Measurements from ENCODE around the gene RNF187.

RNF187 gene

GRCh38 chr1:228452194-228453021, 34.8 kb upstream of the RNF187 start:
- peaks cover 5% of the 10 kb centered on the region for H3K4me1 ChIP-seq (ENCODE audit: control insufficient read depth, insufficient read depth, low read length)
- no peak overlapping the region for H3K9ac ChIP-seq (ENCODE audit: low read length in 2 of 2)

GRCh38 chr1:228453022-228453560, 34.1 kb upstream of the RNF187 start:
- Histone ChIP-seq H3K27me3 (ENCODE audit: control insufficient read depth in 1 of 2, insufficient read depth in 2 of 2, low read length in 2 of 2) (peaks cover 2 to 12% of the 10 kb centered on the region in 2 donors), H3K9me3 (ENCODE audit: control insufficient read depth in 2 of 2, low read length in 2 of 2) (no peaks in the 10 kb centered on the region), H3K4me1 (ENCODE audit: control insufficient read depth, insufficient read depth, low read length) (peaks cover 7% of the 10 kb centered on the region), H3K27ac (ENCODE audit: low read length) (no peak overlapping the region), H3K36me3 (ENCODE audit: control insufficient read depth in 2 of 2, insufficient read depth in 2 of 2, low read length in 2 of 2) (no peaks in the 10 kb centered on the region), H3K4me3 (ENCODE audit: low read length in 2 of 2) (no peak overlapping the region), H3K9ac (ENCODE audit: low read length in 2 of 2) (no peak overlapping the region)

More at GRCh38 chr1:228452194-228453021, 34.8 kb upstream of the RNF187 start:
- H3K4me3 ChIP-seq (ENCODE audit: low read length in 2 of 2), result no peak overlapping the region
- H3K27ac ChIP-seq (ENCODE audit: low read length), result no peak overlapping the region
- H3K36me3 ChIP-seq (ENCODE audit: control insufficient read depth in 2 of 2, insufficient read depth in 2 of 2, low read length in 2 of 2), result no peaks in the 10 kb centered on the region
- no peaks in the 10 kb centered on the region for H3K9me3 ChIP-seq (ENCODE audit: control insufficient read depth in 2 of 2, low read length in 2 of 2)
- H3K27me3 ChIP-seq (ENCODE audit: control insufficient read depth in 1 of 2, insufficient read depth in 2 of 2, low read length in 2 of 2), result peaks cover 2 to 5% of the 10 kb centered on the region in 2 donors

- H3K27ac ChIP-seq (ENCODE audit: low read length), result no peak overlapping the region
- H3K9me3 ChIP-seq (ENCODE audit: control insufficient read depth in 2 of 2, low read length in 2 of 2), result no peaks in the 10 kb centered on the region
- no peak overlapping the region for H3K4me3 ChIP-seq (ENCODE audit: low read length in 2 of 2)
- peaks cover 4 to 17% of the 10 kb centered on the region in 2 donors for H3K27me3 ChIP-seq (ENCODE audit: control insufficient read depth in 1 of 2, insufficient read depth in 2 of 2, low read length in 2 of 2)
- no peaks in the 10 kb centered on the region for H3K36me3 ChIP-seq (ENCODE audit: control insufficient read depth in 2 of 2, insufficient read depth in 2 of 2, low read length in 2 of 2)
- peaks cover 9% of the 10 kb centered on the region for H3K4me1 ChIP-seq (ENCODE audit: control insufficient read depth, insufficient read depth, low read length)
- H3K9ac ChIP-seq (ENCODE audit: low read length in 2 of 2), result no peak overlapping the region
Measured at GRCh38 chr1:228453614-228454013, 33.6 kb upstream of the RNF187 start.

- H3K4me1 ChIP-seq (ENCODE audit: control insufficient read depth, insufficient read depth, low read length), result peaks cover 14% of the 10 kb centered on the region
- H3K9me3 ChIP-seq (ENCODE audit: control insufficient read depth in 2 of 2, low read length in 2 of 2), result no peaks in the 10 kb centered on the region
- H3K27ac ChIP-seq (ENCODE audit: low read length), result no peak overlapping the region
- H3K27me3 ChIP-seq (ENCODE audit: control insufficient read depth in 1 of 2, insufficient read depth in 2 of 2, low read length in 2 of 2), result peaks cover 8 to 21% of the 10 kb centered on the region in 2 donors
- no peak overlapping the region for H3K4me3 ChIP-seq (ENCODE audit: low read length in 2 of 2)
- H3K36me3 ChIP-seq (ENCODE audit: control insufficient read depth in 2 of 2, insufficient read depth in 2 of 2, low read length in 2 of 2), result no peaks in the 10 kb centered on the region
- no peak overlapping the region for H3K9ac ChIP-seq (ENCODE audit: low read length in 2 of 2)
Measured at GRCh38 chr1:228454238-228454637, 32.9 kb upstream of the RNF187 start.

- Histone ChIP-seq H3K4me3 (ENCODE audit: low read length in 2 of 2) (no peak overlapping the region), H3K9me3 (ENCODE audit: control insufficient read depth in 2 of 2, low read length in 2 of 2) (no peaks in the 10 kb centered on the region), H3K27ac (ENCODE audit: low read length) (no peak overlapping the region), H3K9ac (ENCODE audit: low read length in 2 of 2) (no peak overlapping the region), H3K4me1 (ENCODE audit: control insufficient read depth, insufficient read depth, low read length) (peaks cover 15% of the 10 kb centered on the region), H3K36me3 (ENCODE audit: control insufficient read depth in 2 of 2, insufficient read depth in 2 of 2, low read length in 2 of 2) (no peaks in the 10 kb centered on the region), H3K27me3 (ENCODE audit: control insufficient read depth in 1 of 2, insufficient read depth in 2 of 2, low read length in 2 of 2) (peaks cover 12 to 27% of the 10 kb centered on the region in 2 donors)
Measured at GRCh38 chr1:228455715-228456114, 31.5 kb upstream of the RNF187 start.

- Histone ChIP-seq H3K4me3 (ENCODE audit: low read length in 2 of 2) (peak overlapping the region in 1 of 2 donors; percentile 74), H3K9ac (ENCODE audit: low read length in 2 of 2) (no peak overlapping the region), H3K4me1 (ENCODE audit: control insufficient read depth, insufficient read depth, low read length) (peaks cover 15% of the 10 kb centered on the region), H3K36me3 (ENCODE audit: control insufficient read depth in 2 of 2, insufficient read depth in 2 of 2, low read length in 2 of 2) (no peaks in the 10 kb centered on the region), H3K27ac (ENCODE audit: low read length) (no peak overlapping the region), H3K9me3 (ENCODE audit: control insufficient read depth in 2 of 2, low read length in 2 of 2) (no peaks in the 10 kb centered on the region), H3K27me3 (ENCODE audit: control insufficient read depth in 1 of 2, insufficient read depth in 2 of 2, low read length in 2 of 2) (peaks cover 16 to 34% of the 10 kb centered on the region in 2 donors)
Measured at GRCh38 chr1:228456252-228457016, 30.7 kb upstream of the RNF187 start.

GRCh38 chr1:228457017-228457395, 30.2 kb upstream of the RNF187 start:
- Histone ChIP-seq H3K27me3 (ENCODE audit: control insufficient read depth in 1 of 2, insufficient read depth in 2 of 2, low read length in 2 of 2) (peaks cover 17 to 40% of the 10 kb centered on the region in 2 donors), H3K9me3 (ENCODE audit: control insufficient read depth in 2 of 2, low read length in 2 of 2) (no peaks in the 10 kb centered on the region), H3K9ac (ENCODE audit: low read length in 2 of 2) (peak overlapping the region; percentile 38 to 60), H3K36me3 (ENCODE audit: control insufficient read depth in 2 of 2, insufficient read depth in 2 of 2, low read length in 2 of 2) (no peaks in the 10 kb centered on the region), H3K4me1 (ENCODE audit: control insufficient read depth, insufficient read depth, low read length) (peaks cover 15% of the 10 kb centered on the region), H3K4me3 (ENCODE audit: low read length in 2 of 2) (peak overlapping the region; percentile 70 to 74), H3K27ac (ENCODE audit: low read length) (peak overlapping the region; percentile 41)

GRCh38 chr1:228457396-228458176, 29.6 kb upstream of the RNF187 start:
- Histone ChIP-seq H3K4me3 (ENCODE audit: low read length in 2 of 2) (peak overlapping the region; percentile 70 to 74), H3K9me3 (ENCODE audit: control insufficient read depth in 2 of 2, low read length in 2 of 2) (no peaks in the 10 kb centered on the region), H3K9ac (ENCODE audit: low read length in 2 of 2) (peak overlapping the region; percentile 38 to 60), H3K36me3 (ENCODE audit: control insufficient read depth in 2 of 2, insufficient read depth in 2 of 2, low read length in 2 of 2) (no peaks in the 10 kb centered on the region), H3K4me1 (ENCODE audit: control insufficient read depth, insufficient read depth, low read length) (peaks cover 15% of the 10 kb centered on the region), H3K27me3 (ENCODE audit: control insufficient read depth in 1 of 2, insufficient read depth in 2 of 2, low read length in 2 of 2) (peaks cover 18 to 46% of the 10 kb centered on the region in 2 donors), H3K27ac (ENCODE audit: low read length) (peak overlapping the region; percentile 41)

- H3K4me3 ChIP-seq (ENCODE audit: low read length in 2 of 2), result peak overlapping the region; percentile 19 to 63
- H3K27me3 ChIP-seq (ENCODE audit: control insufficient read depth in 1 of 2, insufficient read depth in 2 of 2, low read length in 2 of 2), result peaks cover 31 to 63% of the 10 kb centered on the region in 2 donors
- H3K27ac ChIP-seq (ENCODE audit: low read length), result no peak overlapping the region
- no peaks in the 10 kb centered on the region for H3K36me3 ChIP-seq (ENCODE audit: control insufficient read depth in 2 of 2, insufficient read depth in 2 of 2, low read length in 2 of 2)
- H3K4me1 ChIP-seq (ENCODE audit: control insufficient read depth, insufficient read depth, low read length), result peaks cover 16% of the 10 kb centered on the region
- H3K9me3 ChIP-seq (ENCODE audit: control insufficient read depth in 2 of 2, low read length in 2 of 2), result no peaks in the 10 kb centered on the region
- no peak overlapping the region for H3K9ac ChIP-seq (ENCODE audit: low read length in 2 of 2)
Measured at GRCh38 chr1:228459091-228459993, 27.8 kb upstream of the RNF187 start.

Data from stomach smooth muscle (tissue), 2 donors.